PC-3 (cell line): ENCODE measurements around the gene SDK1. TPM values are rescaled to one million over a fixed set of nuclear protein-coding genes. Genes with fewer than 3 reads are reported as not detected.

Experiments used
- ATAC-seq: fragments of 200-7000 bp; cut with Tn5 transposase; 2 replicates; pipeline ENCODE4 v1.9.1; 2020; ENCODE audit warnings: mild to moderate bottlenecking, moderate library complexity
- BruUV-seq: library from RNA; stranded (reverse); fragments of 400-500 nt; replicated peaks from 2 replicates; lab custom pipeline; 2021; lab: Mats Ljungman, UMichigan
- CTCF ChIA-PET: fragments of 300-600 bp; sonication (Branson Sonifier 250); formaldehyde crosslinking; loops from one replicate; lab custom pipeline; 2022; ENCODE audit warnings: antibody characterized with exemption; lab: Charles Lee
- POLR2A ChIA-PET: fragments of 300-600 bp; sonication (Branson Sonifier 250); formaldehyde crosslinking; loops from one replicate; lab custom pipeline; 2022; ENCODE audit warnings: antibody characterized with exemption; ENCODE audit not compliant: unreplicated experiment; lab: Charles Lee
- DNase-seq: peaks from one replicate; pipeline ENCODE4 v3.0.0-alpha.2; 2015
- H2AFZ ChIP-seq: fragments of 300-600 bp; sonication (generic); 2 replicates; pipeline ENCODE4 v1.6.0; 2016; ENCODE audit warnings: antibody characterized with exemption, low read length
- H3F3A ChIP-seq: fragments of 300-600 bp; sonication (generic); one replicate; pipeline ENCODE4 v1.6.0; 2017; ENCODE audit warnings: antibody characterized with exemption, low read length, control low read depth, mild to moderate bottlenecking; ENCODE audit not compliant: unreplicated experiment
- H3K27ac ChIP-seq: fragments of 300-600 bp; sonication (generic); 2 replicates; pipeline ENCODE4 v1.5.1; 2016; ENCODE audit warnings: mild to moderate bottlenecking, low read length
- H3K27me3 ChIP-seq: fragments of 300-600 bp; sonication (generic); 2 replicates; pipeline ENCODE4 v1.6.1; 2016; ENCODE audit warnings: low read length, mixed read lengths
- H3K36me3 ChIP-seq: fragments of 300-600 bp; sonication (generic); 2 replicates; pipeline ENCODE4 v1.6.1; 2016; ENCODE audit warnings: low read depth, mixed run types, low read length, mixed read lengths
- H3K4me1 ChIP-seq: fragments of 300-600 bp; sonication (generic); 2 replicates; pipeline ENCODE4 v1.5.1; 2016; ENCODE audit warnings: low read length; ENCODE audit not compliant: insufficient read depth
- H3K4me2 ChIP-seq: fragments of 300-600 bp; sonication (generic); 2 replicates; pipeline ENCODE4 v1.6.0; 2016; ENCODE audit warnings: low read length
- H3K4me3 ChIP-seq: fragments of 300-600 bp; sonication (generic); 2 replicates; pipeline ENCODE4 v1.5.1; 2016; ENCODE audit warnings: mild to moderate bottlenecking, low read length, mixed read lengths
- H3K79me2 ChIP-seq: fragments of 300-600 bp; sonication (generic); 2 replicates; pipeline ENCODE4 v1.6.1; 2017; ENCODE audit warnings: low read length, mixed read lengths
- H3K9ac ChIP-seq: fragments of 300-600 bp; sonication (generic); 2 replicates; pipeline ENCODE4 v1.6.0; 2016; ENCODE audit warnings: mild to moderate bottlenecking, low read length
- H3K9me2 ChIP-seq: fragments of 300-600 bp; sonication (generic); replicated peaks from 2 replicates; pipeline ENCODE4 v1.6.1; 2016; ENCODE audit warnings: mixed run types, low read length, mixed read lengths
- H3K9me3 ChIP-seq: fragments of 300-600 bp; sonication (generic); 2 replicates; pipeline ENCODE4 v1.6.1; 2016; ENCODE audit warnings: low read length, mixed read lengths
- H4K20me1 ChIP-seq: fragments of 300-600 bp; sonication (generic); 2 replicates; pipeline ENCODE4 v1.6.1; 2016; ENCODE audit warnings: low read length, mixed read lengths
- CTCF ChIP-seq: fragments of 300-600 bp; sonication (generic); conservative IDR thresholded peaks from 2 replicates; pipeline ENCODE4 v1.5.1; 2017; ENCODE audit warnings: antibody characterized with exemption, low read depth, mild to moderate bottlenecking, low read length
- EZH2 ChIP-seq: fragments of 300-600 bp; sonication (generic); IDR thresholded peaks from one replicate; pipeline ENCODE4 v1.6.1; 2017; ENCODE audit warnings: antibody characterized with exemption, mild to moderate bottlenecking, low read length; ENCODE audit not compliant: unreplicated experiment
- EZH2phosphoT487 ChIP-seq: fragments of 300-600 bp; sonication (generic); IDR thresholded peaks from 2 replicates; pipeline ENCODE4 v1.6.1; 2018; ENCODE audit warnings: mild to moderate bottlenecking, antibody characterized with exemption, low read length, borderline replicate concordance
- intact Hi-C: fragments of 100-400 bp; cut with micrococcal nuclease; formaldehyde crosslinking; loops from 2 replicates; pipeline ENCODE4 v1.9.0; 2023
- total RNA-seq: library from RNA; depleted of rRNA; stranded (reverse); fragments of >200 nt; gene quantifications from 2 replicates; pipeline ENCODE4 v1.2.3, GENCODE V29; 2014

The SDK1 gene
- total RNA-seq, 1 experiment from 2014 or later = 2.8 TPM

DNA sequence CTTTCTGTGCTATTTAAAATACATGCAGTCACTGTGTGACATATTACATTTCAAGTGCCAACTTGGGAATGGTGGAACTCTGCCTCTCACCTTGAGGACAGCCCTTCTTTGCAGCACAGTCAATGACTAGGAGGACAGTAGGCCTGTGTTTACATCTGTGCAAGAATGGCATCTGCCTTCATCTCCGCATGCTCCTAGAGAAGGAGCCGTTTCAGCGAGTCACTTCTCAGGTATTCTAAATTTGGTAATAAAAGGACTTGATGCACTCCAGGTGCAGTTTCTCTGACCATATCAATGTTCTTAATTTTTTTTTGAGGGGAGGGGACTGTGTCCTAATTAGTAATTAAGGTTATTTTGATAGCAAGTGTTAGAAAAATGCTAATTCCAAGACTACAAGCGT is 128.9 kb downstream of the SDK1 start:
- Histone ChIP-seq H3K9me3 (no peaks in the 10 kb centered on the region), H4K20me1 (no peaks in the 10 kb centered on the region), H3K79me2 (no peaks in the 10 kb centered on the region), H3K4me2 (no peak overlapping the region), H3K27ac (no peak overlapping the region), H3K4me3 (no peak overlapping the region), H3K36me3 (no peaks in the 10 kb centered on the region), H3F3A (no peaks in the 10 kb centered on the region), H3K27me3 (no peaks in the 10 kb centered on the region), H2AFZ (no peak overlapping the region), H3K4me1 (no peaks in the 10 kb centered on the region), H3K9ac (no peak overlapping the region), H3K9me2 (no peaks in the 10 kb centered on the region)
- ChIA-PET CTCF (no interaction called here), POLR2A (interaction anchor here (0.6 kb wide), 1 partner anchor 50 kb away, joined by 3 read pairs; no protein-coding TSS in a partner anchor)
- intact Hi-C loops = no loop called here
- no peak for DNase-seq
- BruUV-seq = no TSS peak
- no peak for TF ChIP-seq CTCF
- no peak for TF ChIP-seq EZH2phosphoT487
- no peak for TF ChIP-seq EZH2
- no peak for ATAC-seq

- ChIA-PET POLR2A (no interaction called here), CTCF (no interaction called here)
- no peak for TF ChIP-seq EZH2
- TF ChIP-seq CTCF = no peak
- no peak for TF ChIP-seq EZH2phosphoT487
- H3K27me3 ChIP-seq = no peaks in the 10 kb centered on the region
- H3K4me1 ChIP-seq = peaks cover under 1% of the 10 kb centered on the region; the same call in 1 of the 2 replicates
- H3F3A ChIP-seq = no peaks in the 10 kb centered on the region
- H3K9me2 ChIP-seq = no peaks in the 10 kb centered on the region
- no TSS peak for BruUV-seq
- H3K4me2 ChIP-seq = no peak overlapping the region
- no peaks in the 10 kb centered on the region for H4K20me1 ChIP-seq
- H3K4me3 ChIP-seq = no peak overlapping the region
- DNase-seq (no peak), ATAC-seq (no peak)
- H3K9ac ChIP-seq = no peak overlapping the region
- intact Hi-C loops = no loop called here
- no peak overlapping the region for H3K27ac ChIP-seq
- no peaks in the 10 kb centered on the region for H3K9me3 ChIP-seq
- no peaks in the 10 kb centered on the region for H3K36me3 ChIP-seq
- H3K79me2 ChIP-seq = no peaks in the 10 kb centered on the region
- H2AFZ ChIP-seq = no peak overlapping the region
Measured at GRCh38 chr7:3430588-3430987, 129.5 kb downstream of the SDK1 start.

DNA sequence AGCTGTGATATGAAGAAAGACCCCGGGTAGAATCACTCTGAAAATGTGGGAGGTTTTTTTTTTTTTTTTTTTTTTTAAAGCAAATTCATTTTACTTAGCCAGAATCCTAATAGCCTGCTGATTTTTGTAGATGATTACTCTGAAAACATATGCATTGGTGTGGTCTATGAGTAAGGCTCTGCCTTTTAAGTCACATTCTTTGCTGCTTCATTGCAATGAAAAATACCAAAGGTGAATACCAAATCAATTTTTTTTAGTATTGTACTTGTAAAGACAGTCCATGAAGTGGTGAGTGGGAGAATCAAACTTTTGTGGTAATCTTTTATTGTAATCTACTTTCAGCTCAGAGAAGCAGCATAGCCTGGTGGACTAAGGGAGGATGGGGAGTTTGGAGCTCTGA is 130.3 kb downstream of the SDK1 start:
- no peak for TF ChIP-seq CTCF
- TF ChIP-seq EZH2 = no peak
- TF ChIP-seq EZH2phosphoT487 = no peak
- H3K36me3 ChIP-seq = no peaks in the 10 kb centered on the region
- H2AFZ ChIP-seq = no peak overlapping the region
- no peak overlapping the region for H3K9ac ChIP-seq
- intact Hi-C loops = no loop called here
- H3K4me1 ChIP-seq = peaks cover 8% of the 10 kb centered on the region; the same call in 1 of the 2 replicates
- no peak for ATAC-seq
- H3K79me2 ChIP-seq = no peaks in the 10 kb centered on the region
- ChIA-PET CTCF (no interaction called here), POLR2A (no interaction called here)
- no peaks in the 10 kb centered on the region for H3K9me2 ChIP-seq
- no peak for DNase-seq
- H3K27ac ChIP-seq = no peak overlapping the region
- no peaks in the 10 kb centered on the region for H3K9me3 ChIP-seq
- no peak overlapping the region for H3K4me2 ChIP-seq
- no TSS peak for BruUV-seq
- no peaks in the 10 kb centered on the region for H4K20me1 ChIP-seq
- no peaks in the 10 kb centered on the region for H3F3A ChIP-seq
- H3K27me3 ChIP-seq = no peaks in the 10 kb centered on the region
- no peak overlapping the region for H3K4me3 ChIP-seq
